Epithelial cell of esophagus (primary cell): ENCODE data around the gene CPAMD8.
"Not testable (repeated sequence)": the region's sequence is repeated elsewhere in the genome, so short reads cannot be mapped to it uniquely, and the experiment has no call there.

Experiments used
- DNase-seq: peaks from one replicate; pipeline ENCODE4 v3.0.0; 2010; ENCODE audit warnings: low read depth
- H3K4me3 ChIP-seq: 2 replicates; pipeline ENCODE4 v1.5.1; 2011; ENCODE audit warnings: mild to moderate bottlenecking, low read length, control low read depth
- CTCF ChIP-seq: IDR thresholded peaks from 2 replicates; pipeline ENCODE4 v1.5.1; 2011; ENCODE audit warnings: low read depth, mild to moderate bottlenecking, low read length, control low read depth, inconsistent platforms; ENCODE audit not compliant: insufficient read depth; ENCODE audit errors: missing control alignments

CPAMD8 gene

DNA sequence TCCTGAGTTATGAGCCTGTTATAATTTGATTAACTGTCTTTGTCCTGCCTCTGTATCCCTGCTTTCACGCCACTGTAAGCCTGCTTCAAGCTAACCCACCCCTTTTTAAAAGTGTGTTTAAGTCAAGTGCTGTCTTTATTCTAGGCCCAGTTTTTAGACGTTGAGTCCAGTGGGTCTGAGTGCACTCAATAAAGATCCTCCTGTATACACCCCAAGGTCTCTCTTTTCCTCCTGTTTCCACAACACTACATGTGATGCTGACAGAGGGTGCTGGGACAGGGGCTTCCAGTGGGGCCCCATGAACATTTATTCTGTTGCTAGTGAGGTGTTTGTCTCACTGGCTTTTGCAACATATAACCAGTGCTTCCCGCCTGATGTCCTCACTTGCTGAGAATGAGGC is 144.5 kb downstream of the CPAMD8 start:
- peak; percentile 15 for DNase-seq
- no peak for TF ChIP-seq CTCF
- H3K4me3 ChIP-seq: no peak overlapping the region

GRCh38 chr19:16880884-16881554 is 145.6 kb downstream of the CPAMD8 start:
- H3K4me3 ChIP-seq: no peak overlapping the region
- DNase-seq: no peak
- TF ChIP-seq CTCF: no peak

DNA sequence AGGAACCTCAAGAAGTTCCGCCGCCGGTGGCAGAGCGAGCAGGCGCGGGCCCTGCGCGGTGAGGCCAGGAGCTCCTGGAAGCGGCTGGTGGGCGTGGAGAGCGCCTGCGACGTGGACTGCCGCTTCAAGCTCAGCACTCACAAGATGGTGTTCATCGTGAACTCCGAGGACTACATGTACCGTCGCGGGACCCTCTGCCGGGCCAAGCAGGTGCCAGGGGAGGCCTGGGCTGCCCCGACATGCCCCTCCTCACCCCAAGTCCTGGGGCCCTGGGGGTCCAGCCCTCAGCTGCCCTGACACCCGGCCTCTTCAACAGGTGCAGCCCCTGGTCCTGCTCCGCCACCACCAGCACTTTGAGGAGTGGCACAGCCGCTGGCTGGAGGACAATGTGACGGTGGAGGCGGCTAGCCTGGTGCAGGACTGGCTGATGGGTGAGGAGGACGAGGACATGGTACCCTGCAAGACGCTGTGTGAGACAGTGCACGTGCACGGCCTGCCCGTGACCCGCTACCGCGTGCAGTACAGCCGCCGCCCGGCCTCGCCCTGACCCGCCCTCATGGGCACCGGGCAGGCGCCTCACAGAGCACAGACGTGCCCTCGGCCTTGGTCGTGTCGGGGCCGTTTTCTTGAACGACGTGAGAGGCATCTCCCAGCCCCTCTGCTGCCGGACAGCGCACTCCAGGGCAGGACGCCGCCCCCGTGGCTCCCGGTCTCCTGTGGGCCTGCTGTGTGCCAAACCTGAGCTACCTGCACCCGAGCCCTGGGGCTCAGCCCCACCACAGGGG is 148.2 kb downstream of the CPAMD8 start:
- no peak for DNase-seq
- no peak overlapping the region for H3K4me3 ChIP-seq
- no peak for TF ChIP-seq CTCF

GRCh38 chr19:16877581-16877980 is 149.0 kb downstream of the CPAMD8 start:
- DNase-seq: no peak
- no peak overlapping the region for H3K4me3 ChIP-seq
- TF ChIP-seq CTCF: no peak

GRCh38 chr19:16876904-16877361 is 149.7 kb downstream of the CPAMD8 start:
- TF ChIP-seq CTCF: no peak
- no peak overlapping the region for H3K4me3 ChIP-seq
- no peak for DNase-seq

GRCh38 chr19:16875584-16876555 is 150.7 kb downstream of the CPAMD8 start:
- no peak overlapping the region for H3K4me3 ChIP-seq
- no peak for DNase-seq
- no peak for TF ChIP-seq CTCF

DNA sequence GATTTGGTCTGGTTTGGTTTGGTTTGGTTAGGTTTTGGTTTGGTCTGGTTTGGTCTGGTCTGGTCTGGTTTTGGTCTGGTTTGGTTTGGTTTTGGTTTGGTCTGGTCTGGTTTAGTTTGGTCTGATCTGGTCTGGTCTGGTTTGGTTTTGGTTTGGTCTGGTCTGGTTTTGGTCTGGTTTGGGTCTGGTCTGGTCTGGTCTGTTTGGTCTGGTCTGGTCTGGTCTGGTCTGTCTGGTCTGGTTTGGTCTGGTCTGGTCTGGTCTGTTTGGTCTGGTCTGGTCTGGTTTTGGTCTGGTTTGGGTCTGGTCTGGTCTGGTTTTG is 151.7 kb downstream of the CPAMD8 start:
- not testable (repeated sequence) for DNase-seq

More for the DNA sequence above, 151.7 kb downstream of the CPAMD8 start:
- not testable (repeated sequence) for H3K4me3 ChIP-seq
